Heart right ventricle (tissue), 16 donors: ENCODE results near the gene MYO9A. TPM values are rescaled to one million over a fixed set of nuclear protein-coding genes. Genes with fewer than 3 reads are reported as not detected.

Experiments
- ATAC-seq, 8 donors: fragments of 200-7000 bp; cut with Tn5 transposase; one replicate each; pipeline ENCODE4 v1.9.1; 2020; ENCODE audit warnings: mild to moderate bottlenecking in 8 of 8, moderate library complexity in 8 of 8, moderate number of reproducible peaks in 1 of 8
- DNase-seq, 2 donors: peaks; one replicate each; pipeline ENCODE4 v3.0.0-alpha.2; 2020
- H3K27ac ChIP-seq, 10 donors: fragments of 200-600 bp; sonication (generic) in 2 of 10; one replicate each; pipeline versions ENCODE4 v1.5.0 to v1.8.0; 2020 to 2022; ENCODE audit warnings: mild to moderate bottlenecking in 3 of 10
- H3K27me3 ChIP-seq, 7 donors: fragments of 200-600 bp; one replicate each; pipeline ENCODE4 v1.8.0; 2021 to 2022; ENCODE audit warnings: mild to moderate bottlenecking in 2 of 7
- H3K36me3 ChIP-seq, 9 donors: fragments of 200-600 bp; sonication (generic) in 1 of 9; one replicate each; pipeline versions ENCODE4 v1.5.0 to v1.8.0; 2020 to 2022; ENCODE audit warnings: mild to moderate bottlenecking in 2 of 9
- H3K4me1 ChIP-seq, 9 donors: fragments of 200-600 bp; sonication (generic) in 1 of 9; one replicate each; pipeline versions ENCODE4 v1.5.0 to v1.8.0; 2020 to 2022; ENCODE audit warnings: mild to moderate bottlenecking in 4 of 9
- H3K4me3 ChIP-seq, 10 donors: fragments of 200-600 bp; sonication (generic) in 2 of 10; one replicate each; pipeline versions ENCODE4 v1.5.0 to v1.8.0; 2020 to 2022; ENCODE audit warnings: mild to moderate bottlenecking in 7 of 10, moderate library complexity in 2 of 10
- H3K9me3 ChIP-seq, 11 donors: fragments of 200-600 bp in 10 of 11; sonication (generic) in 2 of 11; one replicate each; pipeline versions ENCODE4 v1.5.0 to v1.8.0; 2013 to 2022; ENCODE audit warnings: mild to moderate bottlenecking in 2 of 11, control low read depth in 1 of 11, moderate library complexity in 1 of 11
- CTCF ChIP-seq, 9 donors: fragments of 200-600 bp; sonication (generic) in 2 of 9; IDR thresholded peaks; one replicate each; pipeline versions ENCODE4 v1.5.0 to v1.8.0; 2021 to 2022; ENCODE audit warnings: antibody characterized with exemption in 9 of 9, mild to moderate bottlenecking in 5 of 9, moderate library complexity in 1 of 9
- WGBS, 2 donors: extraction: QIAGEN DNeasy Blood & Tissue Kit; methylation state at CpG; one replicate each; pipeline ENCODE4 v1.1.7; 2013; ENCODE audit warnings: inconsistent platforms in 1 of 2; 5-methylcytosine and 5-hydroxymethylcytosine counted together
- intact Hi-C, 10 donors: fragments of 100-400 bp; cut with DNase I; formaldehyde crosslinking; loops; one replicate each; pipeline versions ENCODE4 v1.11.1 to v1.14.2; 2022
- polyA plus RNA-seq, 2 donors: library from polyadenylated mRNA; stranded (reverse); fragments of 200-250 nt; gene quantifications; one replicate each; pipeline ENCODE4 v1.2.3, GENCODE V29; 2013
- total RNA-seq, 10 donors: library from RNA; stranded (reverse); fragmentation: NEBNext Ultra II Directional in 3 of 10; extraction: Animal tissue kit (Norgen Biotek cat#: 25700) in 3 of 10; gene quantifications; one replicate each; pipeline versions ENCODE4 v1.2.1 to v1.2.4, GENCODE V29; 2021 to 2023
- donor health status: Arrhythmogenic right ventricular cardiomyopathy.
- donor health status: ischemic (EF 13 %, LVEDD 7.1; RV severe dilation, severe dysfunction).
- donor health status: healthy with polysubstance abuse.
- donor health status: DM: no; HTN: yes; CAD: no.
- donor health status: DM: no; HTN: no; CAD: no.
- donor health status: ischemic (EF 25% LVEDD 6.9; RV normal size, moderate dysfunction).
- donor health status: ischemic (EF 25% LVEDD 5.7; RV mildly dilated, moderate dysfunction).
- donor health status: healthy.
- donor health status: DM: yes; HTN: yes; CAD: no.
- donor health status: Ischemic cardiomyopathy.
- donor health status: ischemic (EF 35%, LVEDD 5.7; RV mildly dilated, moderate dysfunction).
- donor health status: nonischemic (EF 11% LVEDD 7.7; RV severe dilation, severe dysfunction).
- donor health status: DM: yes; HTN: yes; CAD: no.
- donor health status: PGD.
- donor health status: ischemic (EF 29% LVEDD 5.4; RV normal size, mild dysfunction).
- donor health status: nonischemic (EF 23%, LVEDD 6.1; RV moderate dilation, normal function).

MYO9A gene
- total and polyA plus RNA-seq, 12 donors: 3.7 to 36.9 (median 28.7) TPM

- DNase-seq (no peak), ATAC-seq (no peak)
- intact Hi-C loops: loop anchor here in 1 of 10 donors (10.0 kb wide), 1 partner anchor 378 kb away; no protein-coding TSS in a partner anchor
- peaks cover 0 to 13% (median 6%) of the 10 kb centered on the region in 9 donors for H3K4me1 ChIP-seq
- H3K27ac ChIP-seq: no peak overlapping the region
- H3K4me3 ChIP-seq: no peak overlapping the region
- no peaks in the 10 kb centered on the region for H3K27me3 ChIP-seq
- 76 to 80% methylated on average over 3 of the region's 3 CpGs for WGBS, 2 donors
- no peak for TF ChIP-seq CTCF (IDR thresholded peaks at IDR 0.05)
- H3K36me3 ChIP-seq: peaks cover 0 to 22% (median 0%) of the 10 kb centered on the region in 9 donors
- no peaks in the 10 kb centered on the region for H3K9me3 ChIP-seq
Observed at GRCh38 chr15:71776304-71776703, 341.6 kb downstream of the MYO9A start.

DNA sequence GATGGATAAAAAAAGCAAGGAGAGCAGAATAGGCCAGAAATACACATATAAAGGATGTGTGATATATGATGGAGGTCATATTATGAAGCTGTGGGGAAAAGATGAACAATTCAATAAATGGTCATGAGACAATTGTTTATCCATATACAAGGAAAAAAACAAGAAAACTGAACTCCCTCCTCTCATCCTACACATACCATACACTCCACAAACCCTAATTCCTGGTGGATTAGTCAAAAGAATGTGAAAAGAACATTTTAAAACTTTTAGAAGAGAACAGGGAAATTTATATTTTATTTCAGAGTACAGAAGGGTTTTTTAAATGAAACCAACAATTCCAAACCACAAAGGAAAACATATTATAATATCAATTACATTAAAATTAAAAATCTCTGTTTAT is 342.1 kb downstream of the MYO9A start:
- intact Hi-C loops: loop anchor here in 1 of 10 donors (10.0 kb wide), 1 partner anchor 379 kb away; no protein-coding TSS in a partner anchor
- H3K27me3 ChIP-seq: no peaks in the 10 kb centered on the region
- no peak for DNase-seq

DNA sequence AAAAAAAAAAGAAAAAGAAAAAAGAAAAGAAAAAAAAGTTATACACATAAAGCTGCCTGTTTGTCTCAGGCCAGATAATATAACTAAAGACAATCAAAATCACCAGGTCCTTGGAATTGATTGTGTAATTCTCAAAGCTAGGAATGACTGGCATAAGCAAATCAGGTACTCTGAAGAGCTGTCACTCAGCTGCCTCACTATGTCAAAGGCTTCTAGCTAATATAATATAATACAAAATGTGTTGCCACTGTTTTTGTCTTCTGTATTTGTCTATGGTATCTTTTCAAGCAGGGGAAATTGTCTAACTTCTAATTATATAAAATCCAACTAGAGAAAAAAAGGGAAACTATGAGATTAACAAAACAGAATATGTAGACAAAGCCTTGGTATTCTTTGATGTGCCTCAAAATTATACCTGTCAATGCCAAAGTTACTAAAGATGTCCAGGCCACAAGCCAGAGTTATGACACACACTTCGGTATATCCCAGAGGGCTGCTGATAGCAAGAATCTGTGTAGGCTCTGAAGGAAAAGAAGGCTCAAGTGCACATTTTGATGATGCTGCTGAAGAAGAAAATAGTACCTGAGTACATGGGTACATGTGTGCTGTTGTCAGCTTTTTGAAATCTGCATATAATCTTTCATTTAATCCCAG is 344.6 kb downstream of the MYO9A start:
- Histone ChIP-seq H3K27me3 (no peaks in the 10 kb centered on the region), H3K4me3 (no peak overlapping the region), H3K4me1 (no peaks in the 10 kb centered on the region), H3K9me3 (no peaks in the 10 kb centered on the region), H3K36me3 (peaks cover 0 to 25% (median 0%) of the 10 kb centered on the region in 9 donors), H3K27ac (no peak overlapping the region)
- intact Hi-C loops: loop anchor here in 1 of 10 donors (10.0 kb wide), 1 partner anchor 381 kb away; no protein-coding TSS in a partner anchor
- DNase-seq (no peak), ATAC-seq (no peak)
- TF ChIP-seq CTCF (IDR thresholded peaks at IDR 0.05): no peak
- WGBS, 2 donors: 37 to 56% methylated on average over 1 of the region's 1 CpG

More for the DNA sequence above, 342.1 kb downstream of the MYO9A start:
- no peak for TF ChIP-seq CTCF (IDR thresholded peaks at IDR 0.05)
- no peak for ATAC-seq
- peaks cover 0 to 10% (median 5%) of the 10 kb centered on the region in 9 donors for H3K4me1 ChIP-seq
- H3K9me3 ChIP-seq: no peaks in the 10 kb centered on the region
- H3K36me3 ChIP-seq: peaks cover 0 to 26% (median 0%) of the 10 kb centered on the region in 9 donors
- no peak overlapping the region for H3K4me3 ChIP-seq
- no peak overlapping the region for H3K27ac ChIP-seq

Other genes starting within 250 kb of the MYO9A start
- 1 to 10 TPM; 5.2 to 8.8 (median 6.7) TPM for gene SENP8, start 253 bp upstream of the MYO9A start, total RNA-seq
- gene SENP8, start 253 bp upstream of the MYO9A start, polyA plus RNA-seq: 1 to 10 TPM; 1.8 to 3.2 TPM
- under 1 TPM in 1 of 10 donors, not detected in 9; 0.20 TPM for gene GRAMD2A, start 79.6 kb upstream of the MYO9A start, total RNA-seq
- under 1 TPM in 1 of 2 donors, not detected in 1; 0.06 TPM for gene GRAMD2A, start 79.6 kb upstream of the MYO9A start, polyA plus RNA-seq
- gene PKM, start 113.0 kb upstream of the MYO9A start, total RNA-seq: 1,000 to 10,000 TPM in 6 of 10 donors, 100 to 1,000 TPM in 4; 851 to 1,508 (median 1,153) TPM
- 100 to 1,000 TPM; 549 to 755 TPM for gene PKM, start 113.0 kb upstream of the MYO9A start, polyA plus RNA-seq
- 10 to 100 TPM; 28.2 to 53.5 (median 37.6) TPM for gene PARP6, start 154.4 kb upstream of the MYO9A start, total RNA-seq
- gene PARP6, start 154.4 kb upstream of the MYO9A start, polyA plus RNA-seq: 100 to 1,000 TPM in 1 of 2 donors, 10 to 100 TPM in 1; 28.5 to 113 TPM
- 1 to 10 TPM in 2 of 10 donors, under 1 TPM in 8; 0.21 to 1.2 (median 0.72) TPM for gene CELF6, start 202.0 kb upstream of the MYO9A start, total RNA-seq
- gene CELF6, start 202.0 kb upstream of the MYO9A start, polyA plus RNA-seq: 1 to 10 TPM; 1.4 to 5.1 TPM